Gastrocnemius medialis (tissue), 4 donors: ENCODE results near the gene CIAPIN1. TPM values are rescaled to one million over a fixed set of nuclear protein-coding genes. Genes with fewer than 3 reads are reported as not detected.
A peak's percentile ranks its signal among the peaks of the same experiment; 100 is the strongest.

Source experiments
- ATAC-seq, 2 donors: fragments of 150-250 bp; one replicate each; pipeline ENCODE4 v1.9.1; 2016
- DNase-seq, 2 donors: peaks; one replicate each; pipeline ENCODE4 v3.0.0-alpha.2; 2019
- H3K27ac ChIP-seq, 4 donors: fragments of 200-600 bp; sonication (generic); 1 replicate in 1 of 4; 2 replicates in 3 of 4; pipeline ENCODE4 v1.5.1; 2016 to 2018; ENCODE audit warnings: mild to moderate bottlenecking in 2 of 4, moderate library complexity in 1 of 4
- H3K27me3 ChIP-seq, 3 donors: fragments of 200-600 bp; sonication (generic) in 2 of 3; 1 replicate in 1 of 3; 2 replicates in 2 of 3; pipeline versions ENCODE4 v1.5.1 to v1.6.0; 2016 to 2019; ENCODE audit warnings: mild to moderate bottlenecking in 1 of 3, moderate library complexity in 1 of 3
- H3K36me3 ChIP-seq, 2 donors: fragments of 200-600 bp; sonication (generic) in 1 of 2; one replicate each; pipeline ENCODE4 v1.5.1; 2017 to 2018
- H3K4me1 ChIP-seq, 2 donors: fragments of 200-600 bp; sonication (generic) in 1 of 2; one replicate each; pipeline ENCODE4 v1.5.1; 2016 to 2017; ENCODE audit warnings: mild to moderate bottlenecking in 2 of 2
- H3K4me3 ChIP-seq, 4 donors: fragments of 200-600 bp; sonication (generic) in 3 of 4; 1 replicate in 1 of 4; 2 replicates in 3 of 4; pipeline ENCODE4 v1.5.1; 2016 to 2019; ENCODE audit warnings: mild to moderate bottlenecking in 2 of 4
- H3K9me3 ChIP-seq, 3 donors: fragments of 200-600 bp; sonication (generic) in 2 of 3; 1 replicate in 1 of 3; 2 replicates in 2 of 3; pipeline ENCODE4 v1.5.1; 2016 to 2019
- CTCF ChIP-seq, 5 experiments: fragments of 450-650 bp in 3 of 5; fragments of 200-600 bp in 2 of 5; sonication (generic) in 2 of 5; IDR thresholded peaks in 4 of 5; conservative IDR thresholded peaks in 1 of 5; 1 replicate in 4 of 5; 2 replicates in 1 of 5; pipeline ENCODE4 v1.5.1; 2016 to 2019; ENCODE audit warnings: antibody characterized with exemption in 5 of 5, mild to moderate bottlenecking in 3 of 5, moderate library complexity in 3 of 5
- POLR2A ChIP-seq, 2 donors: fragments of 450-650 bp; IDR thresholded peaks; one replicate each; pipeline ENCODE4 v1.6.1; 2017; ENCODE audit warnings: antibody characterized with exemption in 2 of 2, mild to moderate bottlenecking in 2 of 2, moderate library complexity in 2 of 2
- in situ Hi-C, 4 donors: fragments of 200-750 bp; cut with MboI; loops; one replicate each; pipeline versions ENCODE4 v1.15.0 to v1.8.0; 2017; ENCODE audit warnings: low sequenced_read_pairs in 4 of 4
- intact Hi-C: fragments of 100-400 bp; cut with DNase I; formaldehyde crosslinking; loops from one replicate; pipeline ENCODE4 v1.15.1; 2023; ENCODE audit warnings: low total_unique reads
- total RNA-seq, 4 donors: library from RNA; depleted of rRNA; stranded (reverse); fragments of >200 nt; gene quantifications; one replicate each; pipeline versions ENCODE4 v1.1.0 to v1.2.3, GENCODE V29; 2016

CIAPIN1 gene
- total RNA-seq, 4 donors from 2014 or later, result 31.0 to 38.8 (median 37.9) TPM

- H3K36me3 ChIP-seq, result peaks cover 6 to 94% of the 10 kb centered on the region in 2 donors
These were observed 13.2 kb downstream of the CIAPIN1 start for GRCh38 chr16:57434003-57434402.

GRCh38 chr16:57432989-57433388 is 14.2 kb downstream of the CIAPIN1 start:
- in situ Hi-C loops (loop anchor here in 1 of 4 donors (25.0 kb wide), 1 partner anchor 304 kb away; the partner anchor contains the start of gene KATNB1), intact Hi-C loops (no loop called here)
- Histone ChIP-seq H3K27ac (no peak overlapping the region), H3K4me3 (no peak overlapping the region), H3K4me1 (no peaks in the 10 kb centered on the region), H3K36me3 (peaks cover 8 to 95% of the 10 kb centered on the region in 2 donors), H3K27me3 (no peaks in the 10 kb centered on the region), H3K9me3 (no peaks in the 10 kb centered on the region)
- ATAC-seq, result no peak
- TF ChIP-seq POLR2A (IDR thresholded peaks at IDR 0.05) (no peak), CTCF (IDR thresholded peaks at IDR 0.05 in 4 of 5, conservative IDR thresholded peaks at IDR 0.05 in 1 of 5) (no peak)
- DNase-seq, result no peak

More at GRCh38 chr16:57434003-57434402, 13.2 kb downstream of the CIAPIN1 start:
- TF ChIP-seq CTCF (IDR thresholded peaks at IDR 0.05 in 4 of 5, conservative IDR thresholded peaks at IDR 0.05 in 1 of 5) (no peak), POLR2A (IDR thresholded peaks at IDR 0.05) (no peak)
- DNase-seq (no peak), ATAC-seq (no peak)
- Histone ChIP-seq H3K27ac (no peak overlapping the region), H3K9me3 (no peaks in the 10 kb centered on the region), H3K27me3 (no peaks in the 10 kb centered on the region), H3K4me3 (no peak overlapping the region), H3K4me1 (no peaks in the 10 kb centered on the region)
- intact Hi-C loops (no loop called here), in situ Hi-C loops (loop anchor here in 1 of 4 donors (25.0 kb wide), 1 partner anchor 303 kb away; the partner anchor contains the start of gene KATNB1)

DNA sequence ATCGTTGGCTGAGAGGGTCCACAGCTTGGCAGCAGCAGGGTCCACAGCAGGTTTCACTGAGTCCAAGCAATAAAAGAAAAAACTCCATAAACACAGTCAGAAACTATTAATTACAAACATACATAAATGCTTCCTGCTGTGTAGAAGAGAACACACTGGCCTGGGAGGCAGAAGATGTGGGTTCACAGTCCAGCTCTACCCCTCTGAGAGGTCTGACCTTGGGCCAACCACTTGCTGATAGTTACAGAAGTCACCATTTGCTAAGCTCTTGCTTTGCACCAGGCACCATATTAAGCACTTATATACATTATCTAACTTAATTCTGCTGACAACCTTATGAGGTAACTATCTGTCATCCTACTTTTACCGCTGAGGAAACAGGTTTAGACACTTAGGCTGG is 14.7 kb downstream of the CIAPIN1 start:
- intact Hi-C loops, result no loop called here
- DNase-seq, result no peak

DNA sequence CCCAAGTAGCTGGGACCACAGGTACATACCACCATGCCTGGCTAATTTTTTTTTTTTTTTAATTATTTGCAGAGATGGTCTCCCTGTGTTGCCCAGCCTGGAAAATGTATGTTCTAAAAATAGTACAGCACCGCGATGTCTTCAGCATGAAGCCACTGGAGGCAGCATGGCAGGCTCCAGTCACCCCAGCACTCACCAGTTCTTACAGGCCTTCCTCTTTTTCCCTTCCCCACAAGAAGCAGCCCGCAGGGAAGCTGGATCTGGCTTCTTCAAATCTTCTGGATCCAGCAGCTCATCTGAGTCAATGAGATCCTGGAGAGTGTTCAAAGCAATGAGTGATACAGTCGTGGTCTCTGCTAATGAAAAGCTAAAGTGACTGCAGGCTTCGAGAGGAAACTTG is 16.2 kb downstream of the CIAPIN1 start:
- Histone ChIP-seq H3K27me3 (no peaks in the 10 kb centered on the region), H3K4me1 (no peaks in the 10 kb centered on the region), H3K4me3 (no peak overlapping the region), H3K27ac (no peak overlapping the region), H3K9me3 (no peaks in the 10 kb centered on the region), H3K36me3 (peaks cover 5 to 80% of the 10 kb centered on the region in 2 donors)
- DNase-seq, result no peak
- intact Hi-C loops (no loop called here), in situ Hi-C loops (loop anchor here in 1 of 4 donors (25.0 kb wide), 1 partner anchor 306 kb away; the partner anchor contains the start of gene KATNB1)
- TF ChIP-seq POLR2A (IDR thresholded peaks at IDR 0.05), result no peak
- no peak for ATAC-seq

More for the DNA sequence above, 14.7 kb downstream of the CIAPIN1 start:
- Histone ChIP-seq H3K9me3 (no peaks in the 10 kb centered on the region), H3K27ac (no peak overlapping the region), H3K4me1 (no peaks in the 10 kb centered on the region), H3K4me3 (no peak overlapping the region), H3K27me3 (no peaks in the 10 kb centered on the region), H3K36me3 (peaks cover 5 to 93% of the 10 kb centered on the region in 2 donors)
- no peak for ATAC-seq
- in situ Hi-C loops, result loop anchor here in 1 of 4 donors (25.0 kb wide), 1 partner anchor 305 kb away; the partner anchor contains the start of gene KATNB1
- TF ChIP-seq POLR2A (IDR thresholded peaks at IDR 0.05), result no peak
- TF ChIP-seq CTCF (IDR thresholded peaks at IDR 0.05 in 4 of 5, conservative IDR thresholded peaks at IDR 0.05 in 1 of 5), result no peak

- intact Hi-C loops, result no loop called here
- Histone ChIP-seq H3K36me3 (peaks cover 2 to 49% of the 10 kb centered on the region in 2 donors), H3K27me3 (no peaks in the 10 kb centered on the region), H3K9me3 (no peaks in the 10 kb centered on the region), H3K27ac (no peak overlapping the region), H3K4me1 (peaks cover 0 to 5% of the 10 kb centered on the region in 2 donors), H3K4me3 (no peak overlapping the region)
- DNase-seq (no peak), ATAC-seq (peak in 1 of 2 donors; percentile 68)
- TF ChIP-seq CTCF (IDR thresholded peaks at IDR 0.05 in 4 of 5, conservative IDR thresholded peaks at IDR 0.05 in 1 of 5) (no peak), POLR2A (IDR thresholded peaks at IDR 0.05) (no peak)
- in situ Hi-C loops, result loop anchor here in 1 of 4 donors (10.0 to 25.0 kb wide), 2 partner anchors 87 to 309 kb away; partner anchors contain the start of gene KATNB1
These were observed 19.4 kb downstream of the CIAPIN1 start for GRCh38 chr16:57427824-57428223.
